CD14-positive monocyte (primary cell): Measurements from ENCODE around the gene SECISBP2. TPM values are rescaled to one million over a fixed set of nuclear protein-coding genes. Genes with fewer than 3 reads are reported as not detected.

Source experiments
- DNase-seq, 3 donors: peaks; one replicate each; pipeline ENCODE4 v3.0.0-alpha.2; 2011 to 2022
- H2AFZ ChIP-seq: 2 replicates; pipeline ENCODE4 v1.6.0; 2012; ENCODE audit warnings: mild to moderate bottlenecking, low read depth, low read length, inconsistent platforms; ENCODE audit not compliant: insufficient read depth, poor library complexity, severe bottlenecking
- H3K27ac ChIP-seq, 2 donors: 1 replicate in 1 of 2; 2 replicates in 1 of 2; pipeline ENCODE4 v1.5.1; 2012 to 2013; ENCODE audit warnings: low read length in 2 of 2, control low read depth in 1 of 2, inconsistent platforms in 1 of 2, low read depth in 1 of 2, mild to moderate bottlenecking in 1 of 2
- H3K27me3 ChIP-seq, 2 donors: one replicate each; pipeline versions ENCODE4 v1.6.0 to v1.6.1; 2011 to 2013; ENCODE audit warnings: low read length in 2 of 2; ENCODE audit not compliant: control insufficient read depth in 2 of 2, insufficient read depth in 2 of 2
- H3K36me3 ChIP-seq, 2 donors: replicated peaks in 1 of 2; 1 replicate in 1 of 2; 2 replicates in 1 of 2; pipeline versions ENCODE4 v1.5.1 to v1.6.1; 2012 to 2013; ENCODE audit warnings: low read length in 2 of 2, control low read depth in 1 of 2, inconsistent platforms in 1 of 2, mild to moderate bottlenecking in 1 of 2; ENCODE audit not compliant: insufficient read depth in 2 of 2, control insufficient read depth in 1 of 2
- H3K4me1 ChIP-seq, 2 donors: 1 replicate in 1 of 2; 2 replicates in 1 of 2; pipeline versions ENCODE4 v1.5.1 to v1.6.1; 2012 to 2013; ENCODE audit warnings: low read length in 2 of 2, control low read depth in 1 of 2, inconsistent platforms in 1 of 2, mild to moderate bottlenecking in 1 of 2, moderate library complexity in 1 of 2; ENCODE audit not compliant: insufficient read depth in 2 of 2, control insufficient read depth in 1 of 2
- H3K4me2 ChIP-seq: replicated peaks from 2 replicates; pipeline ENCODE3; 2012; ENCODE audit warnings: low read length, moderate library complexity, mild to moderate bottlenecking; ENCODE audit not compliant: poor library complexity, severe bottlenecking; ENCODE audit errors: extremely low read depth
- H3K4me3 ChIP-seq, 3 experiments: fragments of 200-600 bp in 1 of 3; sonication (generic) in 1 of 3; replicated peaks in 1 of 3; 1 replicate in 2 of 3; 2 replicates in 1 of 3; pipeline ENCODE4 v1.5.1; 2011 to 2013; ENCODE audit warnings: low read length in 3 of 3, mild to moderate bottlenecking in 3 of 3, control low read depth in 2 of 3, low read depth in 2 of 3, inconsistent platforms in 1 of 3, moderate library complexity in 1 of 3
- H3K79me2 ChIP-seq: 2 replicates; pipeline ENCODE4 v1.6.0; 2012; ENCODE audit warnings: mild to moderate bottlenecking, control low read depth, inconsistent platforms, low read length, moderate library complexity; ENCODE audit not compliant: insufficient read depth
- H3K9ac ChIP-seq: 2 replicates; pipeline ENCODE4 v1.6.0; 2017; ENCODE audit warnings: low read length, mild to moderate bottlenecking; ENCODE audit not compliant: insufficient read depth, poor library complexity, severe bottlenecking
- H3K9me3 ChIP-seq, 2 donors: replicated peaks in 1 of 2; 1 replicate in 1 of 2; 2 replicates in 1 of 2; pipeline versions ENCODE4 v1.5.1 to v1.6.1; 2012 to 2013; ENCODE audit warnings: low read length in 2 of 2, control low read depth in 1 of 2; ENCODE audit not compliant: control insufficient read depth in 1 of 2, insufficient read depth in 1 of 2
- H4K20me1 ChIP-seq: 2 replicates; pipeline ENCODE4 v1.6.0; 2012; ENCODE audit warnings: mild to moderate bottlenecking, low read length, control low read depth, moderate library complexity; ENCODE audit not compliant: insufficient read depth
- H3K27ac Mint-ChIP-seq, 7 donors: one replicate each; pipeline ENCODE4 v1.8.0; 2020; ENCODE audit warnings: mild to moderate bottlenecking in 7 of 7, mixed read lengths in 7 of 7, moderate library complexity in 6 of 7, inconsistent platforms in 2 of 7
- H3K27me3 Mint-ChIP-seq, 3 donors: one replicate each; pipeline ENCODE4 v1.8.0; 2021 to 2022; ENCODE audit warnings: low read depth in 3 of 3, mild to moderate bottlenecking in 3 of 3, mixed read lengths in 3 of 3, moderate library complexity in 3 of 3, inconsistent platforms in 1 of 3
- H3K36me3 Mint-ChIP-seq, 2 donors: one replicate each; pipeline ENCODE4 v1.8.0; 2020; ENCODE audit warnings: mixed read lengths in 2 of 2, inconsistent platforms in 1 of 2, mild to moderate bottlenecking in 1 of 2
- H3K4me1 Mint-ChIP-seq: one replicate; pipeline ENCODE4 v1.8.0; 2020; ENCODE audit warnings: mild to moderate bottlenecking, mixed read lengths
- H3K4me3 Mint-ChIP-seq, 2 donors: one replicate each; pipeline ENCODE4 v1.8.0; 2020; ENCODE audit warnings: mild to moderate bottlenecking in 2 of 2, mixed read lengths in 2 of 2, moderate library complexity in 1 of 2
- H3K9me3 Mint-ChIP-seq, 7 donors: one replicate each; pipeline ENCODE4 v1.8.0; 2020 to 2022; ENCODE audit warnings: mixed read lengths in 7 of 7, mild to moderate bottlenecking in 6 of 7, moderate library complexity in 6 of 7, inconsistent platforms in 2 of 7
- CTCF ChIP-seq: fragments of 200-600 bp; IDR thresholded peaks from one replicate; pipeline ENCODE4 v1.8.0; 2022; ENCODE audit warnings: antibody characterized with exemption, mild to moderate bottlenecking
- WGBS: methylation state at CpG from one replicate; pipeline ENCODE4 v1.1.5; 2013; ENCODE audit warnings: missing lambda C conversion rate; ENCODE audit not compliant: insufficient coverage; 5-methylcytosine and 5-hydroxymethylcytosine counted together
- intact Hi-C, 2 donors: fragments of 100-400 bp; cut with micrococcal nuclease; formaldehyde crosslinking; loops; one replicate each; pipeline versions ENCODE4 v1.15.0 to v1.15.1; 2023
- polyA plus RNA-seq, 3 donors: library from polyadenylated mRNA; depleted of rRNA in 1 of 3; unstranded in 2 of 3; stranded (reverse) in 1 of 3; fragments of 300-500 nt in 2 of 3; fragments of >200 nt in 1 of 3; fragmentation: Illumina TruSeq in 2 of 3; gene quantifications; 1 replicate in 2 of 3; 2 replicates in 1 of 3; pipeline ENCODE4 v1.2.3, GENCODE V29; 2012 to 2021

SECISBP2 gene
- polyA plus RNA-seq, 3 donors, result 8.6 to 51.4 (median 9.8) TPM

DNA sequence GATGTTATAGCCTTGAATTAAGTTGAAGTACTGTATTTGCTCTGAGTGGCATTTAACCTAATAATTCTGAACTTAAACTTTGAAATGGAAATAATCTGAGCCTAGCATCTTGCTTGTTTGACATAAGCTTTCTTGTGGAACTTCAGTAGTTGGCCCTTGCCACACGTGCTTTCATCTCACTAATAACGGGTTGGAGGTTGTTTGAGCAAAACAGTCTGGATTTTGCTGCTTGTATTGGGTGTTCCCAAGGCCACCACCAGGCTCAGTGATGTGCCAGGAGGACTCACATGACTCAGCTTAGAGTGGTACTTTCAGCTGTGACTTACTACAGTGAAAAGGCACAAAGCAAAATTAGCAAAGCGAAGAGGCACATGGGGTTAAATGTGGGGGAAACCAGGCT, 35.7 kb downstream of the SECISBP2 start:
- Histone ChIP-seq H2AFZ (no peak overlapping the region), H3K79me2 (peaks cover 7% of the 10 kb centered on the region), H3K4me1 (peaks cover 24 to 28% of the 10 kb centered on the region in 2 donors), H3K27me3 (no peaks in the 10 kb centered on the region), H3K9ac (no peak overlapping the region), H4K20me1 (peaks cover 9% of the 10 kb centered on the region), H3K4me2 (no peak overlapping the region), H3K4me3 (no peak overlapping the region), H3K27ac (peak overlapping the region in 1 of 2 donors; percentile 21), H3K9me3 (no peaks in the 10 kb centered on the region), H3K36me3 (peaks cover 81 to 90% of the 10 kb centered on the region in 2 donors)
- Mint-ChIP-seq H3K27me3 (no peaks in the 10 kb centered on the region), H3K4me1 (peaks cover 31% of the 10 kb centered on the region), H3K36me3 (peaks cover 88 to 96% of the 10 kb centered on the region in 2 donors), H3K9me3 (no peaks in the 10 kb centered on the region), H3K27ac (peak overlapping the region in 1 of 7 donors; percentile 30), H3K4me3 (no peak overlapping the region)
- 100% methylated on average over 2 of the region's 3 CpGs for WGBS
- DNase-seq, result no peak
- no peak for TF ChIP-seq CTCF
- intact Hi-C loops, result no loop called here

DNA sequence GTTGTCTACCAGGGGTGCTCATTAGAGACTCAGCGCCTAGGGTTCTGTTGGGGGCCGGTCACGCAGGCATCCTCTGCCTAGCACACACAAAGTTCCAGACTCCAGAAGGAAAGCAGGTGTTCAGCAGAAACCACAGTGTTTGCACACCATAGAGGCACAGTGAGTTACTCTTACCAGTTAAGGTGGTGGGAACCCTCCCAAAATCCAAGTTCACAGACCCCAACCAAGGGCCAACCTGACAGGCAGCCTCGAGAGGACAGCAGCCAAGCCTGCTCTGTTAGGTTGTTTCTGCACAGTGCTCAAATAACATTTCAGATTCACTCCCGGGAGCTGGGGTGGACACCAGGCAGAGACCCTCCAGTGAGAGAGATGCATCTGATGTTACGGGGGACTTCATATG, 36.2 kb downstream of the SECISBP2 start:
- H3K36me3 ChIP-seq, result peaks cover 81 to 90% of the 10 kb centered on the region in 2 donors
- intact Hi-C loops, result no loop called here
- H3K4me2 ChIP-seq, result no peak overlapping the region
- no peak for DNase-seq
- WGBS, result 98% methylated on average over 5 of the region's 6 CpGs
- no peak overlapping the region for H2AFZ ChIP-seq
- peaks cover 9% of the 10 kb centered on the region for H4K20me1 ChIP-seq
- no peaks in the 10 kb centered on the region for H3K9me3 ChIP-seq
- peaks cover 7% of the 10 kb centered on the region for H3K79me2 ChIP-seq
- Mint-ChIP-seq H3K4me1 (peaks cover 33% of the 10 kb centered on the region), H3K27me3 (no peaks in the 10 kb centered on the region), H3K9me3 (no peaks in the 10 kb centered on the region), H3K27ac (peak overlapping the region in 1 of 7 donors; percentile 42), H3K36me3 (peaks cover 88 to 96% of the 10 kb centered on the region in 2 donors), H3K4me3 (no peak overlapping the region)
- TF ChIP-seq CTCF, result no peak
- H3K4me3 ChIP-seq, result no peak overlapping the region
- no peak overlapping the region for H3K9ac ChIP-seq
- no peaks in the 10 kb centered on the region for H3K27me3 ChIP-seq
- H3K4me1 ChIP-seq, result peaks cover 24 to 28% of the 10 kb centered on the region in 2 donors
- peak overlapping the region in 1 of 2 donors; percentile 21 for H3K27ac ChIP-seq
